Activated effector memory CD4-positive, alpha-beta T cell treated with Interleukin-2 at 50 U/mL for 16 hours (primary cell): ENCODE data around the gene SIN3B.
"Not testable (repeated sequence)": the region's sequence is repeated elsewhere in the genome, so short reads cannot be mapped to it uniquely, and the experiment has no call there.

Experiments used
- DNase-seq: peaks from one replicate; pipeline ENCODE4 v3.0.0-alpha.2; 2020

The SIN3B gene, protein sequence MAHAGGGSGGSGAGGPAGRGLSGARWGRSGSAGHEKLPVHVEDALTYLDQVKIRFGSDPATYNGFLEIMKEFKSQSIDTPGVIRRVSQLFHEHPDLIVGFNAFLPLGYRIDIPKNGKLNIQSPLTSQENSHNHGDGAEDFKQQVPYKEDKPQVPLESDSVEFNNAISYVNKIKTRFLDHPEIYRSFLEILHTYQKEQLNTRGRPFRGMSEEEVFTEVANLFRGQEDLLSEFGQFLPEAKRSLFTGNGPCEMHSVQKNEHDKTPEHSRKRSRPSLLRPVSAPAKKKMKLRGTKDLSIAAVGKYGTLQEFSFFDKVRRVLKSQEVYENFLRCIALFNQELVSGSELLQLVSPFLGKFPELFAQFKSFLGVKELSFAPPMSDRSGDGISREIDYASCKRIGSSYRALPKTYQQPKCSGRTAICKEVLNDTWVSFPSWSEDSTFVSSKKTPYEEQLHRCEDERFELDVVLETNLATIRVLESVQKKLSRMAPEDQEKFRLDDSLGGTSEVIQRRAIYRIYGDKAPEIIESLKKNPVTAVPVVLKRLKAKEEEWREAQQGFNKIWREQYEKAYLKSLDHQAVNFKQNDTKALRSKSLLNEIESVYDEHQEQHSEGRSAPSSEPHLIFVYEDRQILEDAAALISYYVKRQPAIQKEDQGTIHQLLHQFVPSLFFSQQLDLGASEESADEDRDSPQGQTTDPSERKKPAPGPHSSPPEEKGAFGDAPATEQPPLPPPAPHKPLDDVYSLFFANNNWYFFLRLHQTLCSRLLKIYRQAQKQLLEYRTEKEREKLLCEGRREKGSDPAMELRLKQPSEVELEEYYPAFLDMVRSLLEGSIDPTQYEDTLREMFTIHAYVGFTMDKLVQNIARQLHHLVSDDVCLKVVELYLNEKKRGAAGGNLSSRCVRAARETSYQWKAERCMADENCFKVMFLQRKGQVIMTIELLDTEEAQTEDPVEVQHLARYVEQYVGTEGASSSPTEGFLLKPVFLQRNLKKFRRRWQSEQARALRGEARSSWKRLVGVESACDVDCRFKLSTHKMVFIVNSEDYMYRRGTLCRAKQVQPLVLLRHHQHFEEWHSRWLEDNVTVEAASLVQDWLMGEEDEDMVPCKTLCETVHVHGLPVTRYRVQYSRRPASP

DNA sequence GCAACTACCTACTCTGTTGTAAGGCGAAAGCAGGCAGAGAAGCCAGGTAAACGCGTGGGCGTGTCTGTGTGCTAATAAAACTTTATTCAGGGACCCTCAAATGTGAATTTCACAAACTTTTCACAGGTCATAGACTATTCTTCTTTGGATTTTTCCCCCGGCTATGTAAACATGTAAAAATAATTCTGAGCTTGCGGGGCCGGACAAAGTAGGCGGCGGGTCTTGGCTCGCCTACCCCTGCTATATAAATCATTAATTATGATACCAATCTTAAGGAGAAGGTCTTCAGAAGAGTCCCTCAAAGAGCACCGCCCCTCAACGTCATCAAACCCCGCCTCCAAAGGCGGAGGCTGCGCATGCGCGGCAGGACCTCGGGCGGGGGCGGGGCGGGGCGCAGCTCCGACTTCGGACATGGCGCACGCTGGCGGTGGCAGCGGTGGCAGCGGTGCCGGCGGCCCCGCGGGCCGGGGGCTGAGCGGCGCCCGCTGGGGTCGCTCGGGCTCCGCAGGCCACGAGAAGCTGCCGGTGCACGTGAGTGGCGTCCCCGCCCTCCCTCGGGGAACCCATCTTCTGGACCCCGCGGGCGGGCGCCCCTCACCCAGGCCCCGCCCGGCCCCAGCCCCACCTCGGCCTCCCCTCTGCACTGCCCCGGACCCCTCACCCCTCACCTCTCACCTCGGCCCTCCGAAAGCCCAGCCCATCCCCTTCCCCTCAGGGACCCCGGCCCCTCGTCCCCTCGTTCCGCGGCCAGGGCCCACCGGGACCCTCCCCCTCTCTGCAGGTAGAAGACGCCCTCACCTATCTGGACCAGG is at the start of gene SIN3B:
Gene SIN3B, plus strand, starts transcription at position 389 of the 812 bp plus-strand sequence. Its CDS starts 23 bp downstream, at position 412.
- DNase-seq, result peak; percentile 87

DNA sequence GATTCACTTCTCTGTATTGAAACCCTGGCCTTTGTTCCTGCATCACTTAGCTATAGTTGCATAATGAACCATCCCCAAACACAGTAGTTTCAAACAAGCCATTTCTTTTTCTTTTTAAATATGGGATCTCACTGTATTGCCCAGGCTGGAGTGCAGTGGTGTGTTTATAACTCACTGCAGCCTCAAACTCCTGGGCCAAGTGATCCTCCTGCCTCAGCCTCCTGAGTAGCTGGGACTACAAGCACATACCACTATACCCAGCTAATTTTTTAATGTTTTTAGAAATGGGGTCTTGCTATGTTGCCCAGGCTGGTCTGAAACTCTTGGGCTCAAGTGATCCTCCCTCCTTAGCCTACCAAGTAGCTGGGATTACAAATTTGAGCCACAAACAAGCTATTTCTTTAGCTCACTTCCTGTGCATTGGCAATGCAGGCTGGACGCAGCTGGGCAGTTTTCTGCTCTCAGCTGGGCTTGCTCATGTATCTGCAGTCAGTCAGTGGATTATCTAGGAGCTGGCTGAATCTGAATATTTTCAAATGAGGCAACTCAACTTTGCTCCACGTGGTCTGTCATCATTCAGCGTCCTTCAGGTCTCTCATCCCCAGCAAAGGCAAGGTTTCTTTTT is 49.5 kb upstream of the SIN3B start:
- DNase-seq, result no peak

DNA sequence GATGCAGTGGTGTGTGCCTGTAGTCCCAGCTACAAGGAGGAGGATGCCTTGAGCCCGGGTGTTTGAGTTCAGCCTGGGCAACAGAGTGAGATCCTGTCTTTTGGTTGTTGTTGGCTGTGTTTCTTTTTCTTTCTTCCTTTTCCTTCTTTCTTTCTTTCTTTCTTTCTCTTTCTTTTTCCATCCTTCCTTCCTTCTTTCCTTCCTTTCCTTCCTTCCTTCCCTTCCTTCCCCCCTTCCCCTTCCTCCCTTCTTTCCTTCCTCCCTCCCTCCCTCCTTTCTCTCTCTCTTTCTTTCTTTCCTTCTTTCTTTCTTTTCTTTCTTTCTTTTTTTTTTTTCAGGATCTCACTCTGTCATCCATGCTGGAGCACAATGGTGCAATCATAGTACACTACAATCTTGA is 46.5 kb upstream of the SIN3B start:
- no peak for DNase-seq

DNA sequence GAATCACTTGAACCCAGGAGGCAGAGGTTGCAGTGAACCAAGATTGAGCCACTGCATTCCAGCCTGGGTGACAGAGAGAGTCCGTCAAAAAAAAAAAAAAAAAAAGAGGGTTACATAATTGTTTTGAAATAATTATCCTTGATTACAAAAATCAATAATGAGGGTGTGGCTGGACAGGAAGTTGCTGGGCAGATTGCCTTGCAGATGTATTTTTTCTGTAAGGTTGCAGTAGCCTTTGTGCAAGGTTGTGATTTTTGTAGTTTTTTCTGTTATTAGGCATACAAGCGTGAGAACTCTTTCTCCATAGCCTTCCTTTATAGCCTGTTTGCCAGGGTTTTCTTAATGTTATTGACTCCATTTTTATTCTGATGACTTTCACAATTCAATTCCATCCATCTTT is 40.7 kb upstream of the SIN3B start:
- DNase-seq, result no peak

DNA sequence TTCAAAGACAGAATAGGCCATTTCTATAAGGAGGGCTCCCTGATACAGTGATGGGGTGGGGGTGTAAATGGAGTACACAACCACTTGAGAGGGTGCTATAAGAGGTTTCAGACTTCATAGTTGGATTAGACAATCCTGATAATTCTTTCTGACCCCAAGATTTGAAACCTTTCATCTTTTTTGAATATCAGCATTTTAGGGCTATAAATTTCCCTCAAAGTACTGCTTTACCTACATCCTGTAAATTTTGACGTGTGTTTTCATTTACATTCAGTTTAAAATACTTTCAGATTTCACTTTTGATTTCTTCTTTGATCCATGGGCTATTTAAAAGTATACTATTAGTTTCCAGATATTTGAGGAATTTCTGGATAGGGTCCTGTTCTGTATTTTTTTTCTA is 40.0 kb upstream of the SIN3B start:
- no peak for DNase-seq

DNA sequence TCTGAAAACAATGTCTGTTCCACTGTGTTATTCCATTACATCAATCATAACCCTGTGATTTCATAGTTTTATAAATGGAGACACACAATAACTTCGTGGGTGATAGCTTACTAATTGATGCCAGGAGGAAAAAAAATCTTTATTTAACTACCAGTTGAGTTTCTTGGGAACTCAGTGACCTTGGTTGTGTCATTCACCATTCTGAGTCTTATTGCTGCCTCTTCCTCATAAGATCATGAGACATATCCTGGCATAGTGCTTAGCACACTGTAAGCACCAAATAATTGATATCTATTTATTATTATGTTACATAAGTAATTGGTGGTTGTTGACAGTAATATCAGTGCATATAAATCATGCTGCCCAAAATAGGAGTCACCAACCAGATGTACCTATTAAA is 39.1 kb upstream of the SIN3B start:
- DNase-seq, result no peak

DNA sequence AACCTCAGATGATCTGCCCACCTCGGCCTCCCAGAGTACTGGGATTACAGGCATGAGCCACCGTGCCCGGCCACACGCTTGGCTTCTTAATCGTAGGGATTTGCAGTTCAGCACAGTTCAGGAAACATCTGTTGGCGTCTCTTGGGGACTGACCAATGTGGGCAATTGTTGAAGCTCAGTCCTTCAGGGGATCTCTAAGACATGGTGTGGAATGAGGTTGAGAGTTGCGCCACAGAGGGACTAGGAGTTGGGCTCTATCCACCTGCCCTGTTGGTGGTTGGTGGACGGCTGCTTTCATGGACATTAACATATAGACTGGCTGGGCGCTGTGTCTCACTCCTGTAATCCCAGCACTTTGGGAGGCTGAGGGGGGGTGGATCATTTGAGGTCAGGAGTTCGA is 37.3 kb upstream of the SIN3B start:
- no peak for DNase-seq

DNA sequence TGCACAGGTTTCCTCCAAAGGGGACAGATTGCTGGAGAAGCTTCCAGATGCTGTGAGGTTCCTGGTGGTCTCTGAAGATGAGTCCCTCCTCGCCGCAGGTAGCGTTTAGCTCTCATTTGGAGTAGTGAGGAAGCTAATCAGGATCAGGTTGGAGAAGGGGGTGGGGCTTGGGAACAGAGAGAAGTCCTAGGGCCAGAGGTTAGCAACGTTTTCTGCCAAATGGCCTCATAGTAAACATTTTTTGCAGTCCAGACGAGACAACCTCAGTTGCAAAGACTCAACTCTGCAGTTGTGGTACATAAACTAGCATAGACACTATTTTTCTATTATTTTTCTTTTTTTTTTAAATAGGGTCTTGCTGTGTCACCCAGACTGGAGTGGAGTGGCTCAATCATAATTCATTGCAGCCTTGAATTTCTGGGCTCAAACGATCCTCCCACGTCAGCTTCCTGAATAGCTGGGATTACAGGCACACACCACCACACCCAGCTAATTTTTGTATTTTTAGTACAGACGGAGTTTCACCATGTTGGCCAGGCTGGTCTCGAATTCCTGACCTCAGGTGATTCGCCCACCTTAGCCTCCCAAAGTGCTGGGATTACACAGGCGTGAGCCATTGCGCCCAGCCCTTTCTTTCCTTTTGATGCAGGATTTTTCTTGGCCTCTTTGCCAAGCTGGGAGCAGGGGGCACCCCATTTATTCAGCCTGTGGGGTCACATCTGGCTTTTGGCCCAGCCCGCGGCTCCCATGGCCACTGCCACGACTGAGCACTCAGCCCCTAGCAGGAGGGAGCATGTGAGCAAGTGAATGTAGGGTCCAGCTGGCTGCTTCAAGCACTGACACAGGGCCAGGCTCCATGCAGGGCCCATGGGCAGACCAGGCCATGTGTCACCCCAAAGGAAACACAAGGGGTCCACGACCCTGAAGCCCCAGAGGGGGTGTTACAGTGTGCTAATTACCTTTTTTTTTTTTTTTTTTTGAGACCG is 34.4 kb upstream of the SIN3B start:
- DNase-seq, result no peak

DNA sequence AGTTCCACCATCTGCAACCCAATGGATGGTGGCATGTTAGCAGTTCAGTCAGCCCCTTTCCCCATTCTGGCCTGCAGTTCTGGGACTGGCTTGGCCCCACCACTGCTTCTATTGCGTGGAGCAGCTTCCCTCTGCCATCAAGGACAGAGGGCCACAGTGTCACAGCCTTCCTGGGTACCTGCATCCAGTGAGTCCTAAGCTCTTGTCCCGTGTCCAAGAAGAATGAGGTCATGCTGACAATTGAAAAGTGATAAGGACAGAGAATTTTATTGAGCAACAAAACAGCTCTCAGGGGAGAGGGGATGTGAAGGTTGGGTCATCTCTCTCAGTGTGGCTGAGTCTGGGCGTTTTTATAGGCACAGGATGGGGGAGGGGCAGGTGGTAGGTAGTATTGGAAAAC is 33.5 kb upstream of the SIN3B start:
- DNase-seq, result no peak

DNA sequence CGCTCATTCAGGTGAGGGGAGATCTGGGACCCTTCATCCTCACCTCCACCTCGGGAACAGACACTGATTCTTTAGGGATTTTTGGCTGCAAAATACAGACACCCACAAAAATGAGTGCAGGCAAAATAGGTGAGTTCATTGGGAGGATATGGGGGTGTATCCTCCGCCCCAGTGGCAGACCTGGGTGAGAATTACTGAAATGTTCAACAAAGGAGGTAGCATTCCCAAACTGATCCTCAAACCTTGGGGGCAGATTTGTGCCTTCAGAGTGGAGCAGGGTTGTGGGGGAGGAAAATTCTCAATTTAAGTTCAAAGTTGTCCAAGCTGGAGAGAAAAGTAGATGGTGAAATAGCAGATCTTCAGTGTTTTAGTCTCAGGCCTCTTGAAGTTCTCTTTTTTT is 31.3 kb upstream of the SIN3B start:
- DNase-seq, result no peak

DNA sequence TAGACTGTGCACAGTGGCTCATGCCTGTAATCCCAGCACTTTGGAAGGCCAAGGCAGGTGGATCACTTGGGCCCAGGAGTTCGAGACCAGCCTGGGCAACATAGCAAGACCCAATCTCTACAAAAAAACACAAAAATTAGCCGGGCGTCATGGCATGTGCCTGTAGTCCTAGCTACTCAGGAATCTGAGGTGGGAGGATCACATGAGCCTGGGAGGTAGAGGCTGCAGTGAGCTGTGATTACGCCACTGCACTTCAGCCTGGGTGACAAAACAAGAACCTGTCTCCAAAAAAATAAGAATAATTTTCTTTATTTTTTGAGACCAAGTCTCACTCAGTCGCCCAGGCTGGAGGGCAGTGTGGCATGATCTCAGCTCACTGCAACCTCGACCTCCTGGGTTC is 30.9 kb upstream of the SIN3B start:
- DNase-seq, result not testable (repeated sequence)

DNA sequence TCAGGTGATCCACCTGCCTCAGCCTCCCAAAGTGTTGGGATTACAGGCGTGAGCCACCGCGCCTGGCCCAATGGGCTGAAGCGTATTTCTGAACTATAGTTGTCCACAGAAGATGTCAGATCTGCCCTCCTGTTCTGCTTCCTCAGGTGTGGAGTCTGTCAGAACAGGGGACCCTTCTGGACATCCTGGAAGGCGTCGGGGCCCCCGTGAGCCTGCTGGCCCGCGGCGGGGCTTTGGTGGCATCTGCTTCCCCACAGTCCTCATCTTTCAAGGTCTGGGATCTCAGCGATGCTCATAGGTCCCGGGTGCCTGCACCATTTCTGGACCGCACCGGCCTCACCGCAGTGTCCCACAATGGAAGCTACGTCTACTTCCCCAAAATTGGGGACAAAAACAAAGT is 29.5 kb upstream of the SIN3B start:
- DNase-seq, result no peak

DNA sequence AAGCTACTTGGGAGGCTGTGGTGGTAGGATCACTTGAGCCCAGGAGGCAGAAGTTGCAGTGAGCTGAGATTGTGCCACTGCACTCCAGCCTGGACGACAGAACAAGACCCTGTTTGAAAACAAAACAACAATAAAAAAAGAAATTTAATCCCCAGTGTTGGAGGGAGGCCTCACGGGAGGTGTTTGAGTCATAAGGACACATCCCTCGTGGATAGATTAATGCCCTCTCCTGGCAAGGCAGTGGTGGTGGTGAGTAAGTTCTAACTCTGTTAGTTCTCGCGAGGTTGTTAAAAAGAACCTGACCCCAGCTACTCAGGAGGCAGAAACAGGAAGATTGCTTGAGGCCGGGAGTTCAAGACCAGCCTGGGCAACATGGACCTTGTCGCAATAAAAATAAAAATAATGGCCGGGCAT is 27.6 kb upstream of the SIN3B start:
- no peak for DNase-seq

DNA sequence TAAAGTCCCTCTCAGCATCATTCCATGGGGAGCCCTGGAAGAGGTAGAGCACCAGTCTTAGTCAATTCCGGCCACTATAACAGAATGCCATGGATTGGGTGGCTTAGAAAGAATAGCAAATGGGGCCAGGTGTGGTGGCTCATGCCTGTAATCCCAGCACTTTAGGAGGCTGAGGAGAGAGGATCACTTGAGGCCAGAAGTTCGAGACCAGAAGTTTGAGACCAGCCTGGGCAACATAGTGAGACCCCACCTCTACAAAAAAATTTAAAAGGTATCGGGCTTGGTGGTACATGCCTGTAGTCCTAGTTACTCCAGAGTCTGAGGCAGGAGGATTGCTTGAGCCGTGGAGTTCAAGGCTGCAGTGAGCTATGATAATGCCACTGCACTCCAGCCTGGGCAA is 25.0 kb upstream of the SIN3B start:
- DNase-seq, result no peak

DNA sequence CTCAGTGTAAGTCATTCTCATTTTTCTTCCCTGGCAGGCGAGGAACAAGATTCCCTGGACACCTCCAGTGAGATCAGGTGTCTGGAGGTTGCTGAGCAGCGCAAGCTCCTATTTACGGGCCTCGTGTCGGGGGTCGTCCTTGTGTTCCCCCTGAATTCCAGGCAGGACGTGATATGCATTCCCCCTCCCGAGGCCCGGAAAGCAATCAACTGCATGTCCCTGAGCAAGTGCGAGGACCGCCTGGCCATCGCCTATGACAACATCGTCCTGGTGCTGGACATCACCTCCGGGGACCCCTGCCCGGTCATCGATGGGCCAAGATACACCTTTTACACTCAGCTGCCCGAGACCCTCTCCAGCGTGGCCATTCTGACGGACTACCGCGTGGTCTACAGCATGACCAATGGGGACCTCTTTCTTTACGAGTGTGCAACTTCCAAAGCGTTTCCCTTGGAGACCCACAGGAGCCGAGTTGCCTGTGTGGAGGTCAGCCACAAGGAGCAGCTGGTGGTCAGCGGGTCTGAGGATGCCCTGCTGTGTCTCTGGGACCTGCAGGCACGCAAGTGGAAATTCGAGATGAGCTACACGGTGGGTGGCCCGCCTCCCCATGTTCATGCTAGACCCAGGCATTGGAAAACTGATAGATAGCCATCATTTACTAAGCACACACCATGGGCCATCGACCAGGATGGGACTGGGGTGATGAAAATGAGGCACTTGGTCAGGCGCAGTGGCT is 21.5 kb upstream of the SIN3B start:
- DNase-seq, result no peak

DNA sequence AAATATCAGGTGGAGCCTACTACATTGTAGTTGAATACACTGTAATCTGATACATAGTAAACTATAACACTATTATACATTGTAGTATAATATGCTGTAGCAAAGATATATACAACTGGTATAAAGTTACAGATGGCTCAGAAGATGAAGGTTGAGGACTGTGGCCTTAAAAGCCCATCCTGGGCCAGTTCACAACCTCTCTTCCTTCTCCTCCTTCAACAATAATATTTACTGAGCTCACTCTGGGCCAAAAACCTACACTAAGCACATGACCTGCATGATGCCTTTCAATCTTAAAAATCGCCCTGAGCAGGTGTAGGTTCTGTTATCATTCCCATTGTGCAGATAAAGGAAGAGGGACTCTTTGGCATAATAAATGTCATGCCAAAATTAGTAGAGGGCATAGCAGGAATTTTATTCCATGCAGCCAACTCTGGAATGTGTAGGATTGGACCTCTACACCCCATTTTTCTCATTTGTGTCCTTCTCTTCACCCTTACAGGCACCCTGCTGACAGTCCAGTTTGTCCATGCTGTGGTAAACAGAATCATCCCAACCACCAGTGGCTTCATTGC is 14.6 kb upstream of the SIN3B start:
- no peak for DNase-seq

DNA sequence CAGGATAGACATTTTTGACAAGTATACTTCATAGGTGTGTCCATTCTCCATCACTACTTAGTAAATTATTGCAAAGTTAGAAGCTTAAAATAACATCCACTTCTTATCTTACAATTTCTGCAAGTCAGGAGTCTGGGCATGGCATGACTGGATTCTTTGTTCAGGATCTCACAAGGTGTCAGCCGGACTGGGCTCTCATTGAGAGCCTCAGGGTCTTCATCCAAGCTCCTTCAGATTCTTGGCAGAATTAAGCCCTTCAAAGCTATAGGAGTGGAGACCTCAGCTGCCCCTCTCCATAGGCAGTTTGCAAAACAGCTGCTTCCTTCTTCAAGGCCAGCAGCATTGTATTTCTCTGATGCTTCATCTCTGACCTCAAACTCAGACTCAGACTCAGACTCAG is 9.1 kb upstream of the SIN3B start:
- no peak for DNase-seq

DNA sequence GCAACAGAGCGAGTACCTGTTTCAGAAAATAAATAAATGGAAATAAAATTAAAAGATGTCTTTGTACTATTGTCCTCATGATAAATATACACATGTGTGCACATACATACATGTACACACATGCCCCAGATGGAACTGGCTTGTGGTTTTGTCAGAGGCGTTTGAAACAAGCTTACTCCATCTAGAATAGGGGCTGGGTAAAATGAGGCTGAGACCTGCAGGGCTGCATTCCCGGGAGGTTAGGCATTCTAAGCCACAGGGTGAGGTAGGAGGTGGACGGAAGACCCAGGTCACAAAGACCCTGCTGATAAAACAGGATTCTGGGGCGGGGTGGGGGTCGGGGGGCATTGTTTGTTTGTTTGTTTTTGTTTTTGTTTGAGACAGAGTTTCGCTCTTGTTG is 8.1 kb upstream of the SIN3B start:
- DNase-seq, result no peak

DNA sequence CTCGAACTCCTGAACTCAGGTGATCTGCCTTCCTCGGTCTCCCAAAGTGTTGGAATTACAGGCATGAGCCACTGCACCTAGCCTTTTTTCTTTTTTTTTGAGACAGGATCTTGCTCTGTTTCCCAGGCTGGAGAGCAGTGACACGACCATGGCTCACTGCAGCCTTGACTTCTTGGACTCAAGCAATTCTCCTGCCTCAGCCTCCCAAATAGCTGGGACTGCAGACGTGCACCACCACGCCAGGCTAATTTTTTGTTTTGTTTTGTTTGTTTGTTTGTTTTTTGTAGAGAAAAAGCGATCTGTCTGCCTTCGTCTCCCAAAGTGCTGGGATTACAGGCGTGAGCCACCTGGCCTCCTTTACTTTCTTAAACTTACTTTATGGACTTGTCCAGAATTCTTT is 6.5 kb upstream of the SIN3B start:
- DNase-seq, result no peak
